Measurements from ENCODE around the gene AKNA. TPM values are rescaled to one million over a fixed set of nuclear protein-coding genes. Genes with fewer than 3 reads are reported as not detected.

The AKNA gene
- total RNA-seq, 4 donors from 2014 or later: 10.5 to 27.1 (median 14.4) TPM

- no peaks in the 10 kb centered on the region for H3K27me3 ChIP-seq
- no peak overlapping the region for H3K27ac ChIP-seq
- TF ChIP-seq CTCF (IDR thresholded peaks at IDR 0.05): no peak
- no peak for TF ChIP-seq POLR2A (IDR thresholded peaks at IDR 0.05)
- no peak for TF ChIP-seq EP300 (IDR thresholded peaks at IDR 0.05)
- no peak for TF ChIP-seq POLR2AphosphoS5 (IDR thresholded peaks at IDR 0.05)
- 94% methylated on average over 28 of the region's 28 CpGs for WGBS
- no peak overlapping the region for H3K4me3 ChIP-seq
- H3K4me1 ChIP-seq: no peaks in the 10 kb centered on the region
- H3K36me3 ChIP-seq: peaks cover 10% of the 10 kb centered on the region
- peak in 1 of 2 donors; percentile 70 for DNase-seq (ENCODE audit: low spot score in 2 of 2)
- H3K9me3 ChIP-seq: no peaks in the 10 kb centered on the region
Observed at GRCh38 chr9:114311571-114312512, 75.9 kb downstream of the AKNA start.

GRCh38 chr9:114310471-114311450, 77.0 kb downstream of the AKNA start:
- 89% methylated on average over 22 of the region's 22 CpGs for WGBS
- TF ChIP-seq EP300 (IDR thresholded peaks at IDR 0.05) (no peak), CTCF (IDR thresholded peaks at IDR 0.05) (no peak), POLR2A (IDR thresholded peaks at IDR 0.05) (no peak), POLR2AphosphoS5 (IDR thresholded peaks at IDR 0.05) (no peak)
- H3K4me1 ChIP-seq: no peaks in the 10 kb centered on the region
- no peak overlapping the region for H3K4me3 ChIP-seq
- peaks cover 10% of the 10 kb centered on the region for H3K36me3 ChIP-seq
- H3K27ac ChIP-seq: no peak overlapping the region
- no peaks in the 10 kb centered on the region for H3K9me3 ChIP-seq
- peak in 1 of 2 donors; percentile 72 for DNase-seq (ENCODE audit: low spot score in 2 of 2)
- no peaks in the 10 kb centered on the region for H3K27me3 ChIP-seq

- Histone ChIP-seq H3K36me3 (peaks cover 10% of the 10 kb centered on the region), H3K9me3 (no peaks in the 10 kb centered on the region), H3K4me1 (no peaks in the 10 kb centered on the region), H3K27ac (no peak overlapping the region), H3K27me3 (no peaks in the 10 kb centered on the region), H3K4me3 (no peak overlapping the region)
- 91% methylated on average over 12 of the region's 13 CpGs for WGBS
- DNase-seq (ENCODE audit: low spot score in 2 of 2): peak in 1 of 2 donors; percentile 61
- TF ChIP-seq POLR2A (IDR thresholded peaks at IDR 0.05) (no peak), EP300 (IDR thresholded peaks at IDR 0.05) (no peak), CTCF (IDR thresholded peaks at IDR 0.05) (no peak), POLR2AphosphoS5 (IDR thresholded peaks at IDR 0.05) (no peak)
Observed at GRCh38 chr9:114309096-114309495, 78.7 kb downstream of the AKNA start.

- no peak overlapping the region for H3K27ac ChIP-seq
- peak; percentile 43 to 59 for DNase-seq (ENCODE audit: low spot score in 2 of 2)
Observed at GRCh38 chr9:114308361-114308950, 79.3 kb downstream of the AKNA start.

More at GRCh38 chr9:114308361-114308950, 79.3 kb downstream of the AKNA start:
- TF ChIP-seq POLR2A (IDR thresholded peaks at IDR 0.05) (no peak), POLR2AphosphoS5 (IDR thresholded peaks at IDR 0.05) (no peak), EP300 (IDR thresholded peaks at IDR 0.05) (no peak), CTCF (IDR thresholded peaks at IDR 0.05) (no peak)
- no peaks in the 10 kb centered on the region for H3K27me3 ChIP-seq
- H3K4me3 ChIP-seq: no peak overlapping the region
- no peaks in the 10 kb centered on the region for H3K4me1 ChIP-seq
- H3K36me3 ChIP-seq: peaks cover 10% of the 10 kb centered on the region
- no peaks in the 10 kb centered on the region for H3K9me3 ChIP-seq
- WGBS: 95% methylated on average over 12 of the region's 13 CpGs
